DND-41 (cell line): Measurements from ENCODE around the gene RTN4RL1.

Source experiments
- EZH2 ChIP-seq: IDR thresholded peaks from 3 replicates; pipeline ENCODE4 v1.6.1; 2012; ENCODE audit warnings: borderline replicate concordance, low read depth, mild to moderate bottlenecking, moderate library complexity, low read length, inconsistent platforms; ENCODE audit not compliant: severe bottlenecking
- TF ChIP-seq, protein P1 (sequence below): IDR thresholded peaks from 2 replicates; pipeline ENCODE4 v1.5.1; 2012; ENCODE audit warnings: borderline replicate concordance, low read length, moderate library complexity, mild to moderate bottlenecking; ENCODE audit not compliant: poor library complexity, severe bottlenecking; ENCODE audit errors: extremely low read depth

- TF ChIP-seq, protein P1, sequence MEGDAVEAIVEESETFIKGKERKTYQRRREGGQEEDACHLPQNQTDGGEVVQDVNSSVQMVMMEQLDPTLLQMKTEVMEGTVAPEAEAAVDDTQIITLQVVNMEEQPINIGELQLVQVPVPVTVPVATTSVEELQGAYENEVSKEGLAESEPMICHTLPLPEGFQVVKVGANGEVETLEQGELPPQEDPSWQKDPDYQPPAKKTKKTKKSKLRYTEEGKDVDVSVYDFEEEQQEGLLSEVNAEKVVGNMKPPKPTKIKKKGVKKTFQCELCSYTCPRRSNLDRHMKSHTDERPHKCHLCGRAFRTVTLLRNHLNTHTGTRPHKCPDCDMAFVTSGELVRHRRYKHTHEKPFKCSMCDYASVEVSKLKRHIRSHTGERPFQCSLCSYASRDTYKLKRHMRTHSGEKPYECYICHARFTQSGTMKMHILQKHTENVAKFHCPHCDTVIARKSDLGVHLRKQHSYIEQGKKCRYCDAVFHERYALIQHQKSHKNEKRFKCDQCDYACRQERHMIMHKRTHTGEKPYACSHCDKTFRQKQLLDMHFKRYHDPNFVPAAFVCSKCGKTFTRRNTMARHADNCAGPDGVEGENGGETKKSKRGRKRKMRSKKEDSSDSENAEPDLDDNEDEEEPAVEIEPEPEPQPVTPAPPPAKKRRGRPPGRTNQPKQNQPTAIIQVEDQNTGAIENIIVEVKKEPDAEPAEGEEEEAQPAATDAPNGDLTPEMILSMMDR, result no peak
- TF ChIP-seq EZH2, result no peak
These were observed 59.4 kb downstream of the RTN4RL1 start for GRCh38 chr17:1965556-1966273.
